ENCODE measurements around the gene RXRB.
"Not testable (repeated sequence)": the region's sequence is repeated elsewhere in the genome, so short reads cannot be mapped to it uniquely, and the experiment has no call there.

Gene RXRB

GRCh38 chr6:33200219-33201146 lies at the start of gene RXRB, which contains the start of gene SLC39A7:
RXRB (minus strand) TSS chr6:33200665; CDS start chr6:33200476, 189 bp downstream.
SLC39A7 (plus strand) TSS chr6:33200867; CDS start chr6:33201246, 379 bp downstream.
- peak; percentile 98 to 99 (median 99) for DNase-seq

GRCh38 chr6:33249732-33250630 lies 49.5 kb upstream of the RXRB start:
- peak in 1 of 3 experiments; percentile 20 for DNase-seq

GRCh38 chr6:33248932-33249731 lies 48.7 kb upstream of the RXRB start:
- DNase-seq = peak; percentile 97 to 99 (median 99)

DNA sequence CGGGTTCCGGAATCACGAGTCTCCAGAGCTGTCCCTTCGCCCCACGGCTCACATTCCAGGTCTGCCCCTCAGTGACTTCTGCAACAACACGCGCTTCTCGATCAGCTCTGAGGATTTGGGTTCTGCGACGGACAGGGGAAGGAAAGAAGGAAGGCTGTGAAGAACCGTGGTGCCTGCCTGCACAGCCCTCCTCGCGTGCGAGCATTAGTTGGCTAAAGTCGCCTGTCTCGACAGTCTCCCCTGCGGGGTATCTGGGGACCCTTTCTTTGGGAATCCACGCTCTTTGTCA lies 48.1 kb upstream of the RXRB start:
- peak in 1 of 3 experiments; percentile 26 for DNase-seq

DNA sequence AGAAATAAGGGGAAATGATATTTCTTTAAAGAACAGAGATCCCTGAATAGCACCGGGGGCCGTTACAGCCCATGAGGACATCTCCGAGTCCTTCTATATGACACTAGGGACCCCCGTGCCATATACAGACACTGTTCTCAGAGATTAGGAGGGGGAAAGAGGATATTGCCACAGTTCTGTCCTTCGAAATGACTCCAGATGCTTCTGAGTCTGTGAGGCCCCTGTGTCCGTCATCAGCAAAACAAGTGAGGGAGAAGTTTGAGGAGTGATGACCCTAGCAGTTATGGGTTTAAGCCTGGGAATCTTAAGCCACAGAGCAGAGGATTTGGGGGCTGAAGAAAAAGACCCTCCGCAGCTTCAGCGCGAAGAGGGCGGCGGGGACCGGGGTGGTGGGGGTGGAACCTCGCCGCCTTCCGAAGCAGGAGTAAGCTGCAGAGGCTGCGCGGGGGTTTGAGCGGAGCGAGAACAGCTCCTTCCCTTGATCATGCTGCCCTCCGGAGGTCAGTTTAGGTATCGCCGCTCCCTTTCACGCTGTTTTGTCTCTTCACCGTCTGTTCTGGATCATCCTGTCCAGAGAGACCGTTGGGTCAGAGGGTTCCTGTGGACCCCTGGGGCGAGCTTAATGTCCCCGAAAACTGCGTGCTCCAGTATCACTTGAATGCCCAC lies 47.6 kb upstream of the RXRB start:
- peak; percentile 71 to 89 (median 84) for DNase-seq

DNA sequence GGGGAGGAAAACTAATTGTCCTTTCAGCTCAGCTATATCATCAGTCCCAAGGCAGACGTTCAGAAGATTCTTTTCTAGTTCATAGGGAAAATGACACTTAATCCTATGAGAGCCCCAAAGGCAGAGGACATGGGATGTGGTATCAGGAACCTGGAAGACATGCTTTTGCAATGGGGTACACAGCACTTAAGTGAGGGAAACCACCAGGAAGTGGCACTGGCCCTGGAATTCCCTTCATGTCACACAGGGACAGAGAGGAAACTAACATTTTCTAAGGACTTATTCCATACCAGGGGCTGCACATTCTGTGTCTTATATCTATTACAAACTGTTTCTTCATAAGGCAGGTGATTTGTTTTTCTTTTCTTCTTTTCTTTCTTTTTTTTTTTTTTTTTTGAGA lies 43.0 kb upstream of the RXRB start:
- no peak for DNase-seq

DNA sequence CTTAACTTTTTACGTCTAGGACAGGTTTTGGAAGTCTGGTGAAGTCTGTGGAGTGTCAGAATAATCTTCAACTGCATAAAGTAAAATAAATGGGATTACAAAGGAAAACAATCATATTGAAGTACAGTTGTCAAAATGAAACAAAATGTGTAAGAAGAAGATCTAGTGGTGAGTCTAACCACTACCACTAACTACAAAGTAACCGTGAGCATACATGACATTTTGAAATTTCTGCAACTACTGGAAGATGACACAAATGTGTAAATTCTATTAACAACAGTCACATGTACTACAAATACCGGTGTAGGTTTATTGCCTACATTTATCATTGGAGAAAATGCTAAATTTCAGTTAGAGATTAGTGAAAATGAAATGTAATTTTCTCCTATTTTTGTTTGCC lies 41.5 kb upstream of the RXRB start:
- DNase-seq = no peak

DNA sequence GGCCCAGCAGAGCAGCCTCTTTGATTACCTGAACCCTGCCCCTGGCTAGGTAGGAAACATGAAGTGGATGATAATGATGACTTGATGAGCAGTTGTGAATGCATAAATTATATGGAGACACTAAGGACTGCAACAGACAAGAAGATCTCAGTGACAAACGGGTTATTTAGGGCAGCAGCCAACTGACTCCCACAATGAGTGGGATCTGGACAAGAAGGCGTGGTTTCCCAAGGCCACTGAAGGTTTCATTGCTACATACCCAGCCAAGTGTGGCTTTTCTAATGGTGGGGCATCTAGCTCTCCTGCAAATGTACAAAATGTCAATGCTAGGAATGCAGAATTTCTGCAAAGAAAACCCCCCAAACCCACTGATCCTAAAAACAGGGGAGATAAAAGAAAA lies 37.3 kb upstream of the RXRB start:
- DNase-seq = peak in 1 of 3 experiments; percentile 36

DNA sequence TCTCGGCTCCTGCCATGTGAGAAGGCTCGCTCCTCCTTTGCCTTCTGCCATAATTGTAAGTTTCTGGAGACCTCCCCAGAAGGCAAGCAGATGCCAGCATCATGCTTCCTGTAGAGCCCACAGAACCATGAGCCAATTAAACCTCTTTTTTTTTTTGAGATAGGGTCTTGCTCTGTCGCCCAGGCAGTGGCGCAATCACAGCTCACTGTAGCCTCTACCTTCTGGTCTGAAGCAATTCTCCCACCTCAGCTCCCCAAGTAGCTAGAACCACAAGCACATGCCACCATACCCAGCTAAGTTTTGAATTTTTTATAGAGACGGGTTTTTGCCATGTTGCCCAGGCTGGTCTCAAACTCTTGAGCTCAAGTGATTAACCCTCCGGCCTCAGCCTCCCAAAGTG lies 36.4 kb upstream of the RXRB start:
- no peak for DNase-seq

DNA sequence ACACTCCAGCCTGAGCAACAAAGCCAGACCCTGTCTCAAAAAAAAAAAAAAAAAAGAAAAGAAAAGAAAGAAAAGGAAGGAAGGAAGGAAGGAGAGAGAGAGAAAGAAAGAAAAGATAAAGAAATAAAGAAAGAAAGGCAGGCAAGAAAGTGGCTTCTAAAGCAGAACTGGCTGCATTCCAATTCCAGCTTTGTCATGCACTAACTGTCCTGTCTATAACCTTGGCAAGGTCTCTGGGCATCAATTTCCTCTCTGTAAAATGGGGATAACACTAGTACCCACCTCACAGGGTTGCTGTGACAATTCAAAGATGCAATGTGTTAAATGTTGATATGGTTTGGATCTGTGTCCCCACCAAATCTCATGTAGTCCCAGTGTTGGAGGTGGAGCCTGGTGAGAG lies 35.9 kb upstream of the RXRB start:
- DNase-seq = no peak

DNA sequence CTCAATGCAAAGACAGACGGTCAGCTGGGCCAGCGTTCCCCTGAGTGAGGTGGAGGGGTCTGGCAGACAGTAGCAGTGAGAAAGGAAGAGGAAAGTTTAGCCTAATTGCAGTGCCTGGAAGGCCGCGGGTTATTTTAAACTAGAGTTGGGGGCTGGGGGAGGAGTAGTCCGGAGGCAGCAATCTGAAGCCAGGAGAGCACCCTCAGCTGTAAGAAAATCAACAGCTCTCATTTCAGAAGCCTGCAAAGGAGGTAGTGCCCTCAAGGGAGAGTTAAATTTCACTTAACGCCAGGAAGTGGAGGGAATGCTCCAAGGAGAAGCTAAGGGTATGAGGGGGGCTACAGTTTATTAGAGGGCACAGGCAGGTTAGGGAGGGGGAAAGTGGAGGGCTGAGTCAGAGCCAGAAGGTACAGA lies 34.8 kb upstream of the RXRB start:
- DNase-seq = peak in 1 of 3 experiments; percentile 22

GRCh38 chr6:33226503-33227120 lies 26.1 kb upstream of the RXRB start:
- DNase-seq = not testable (repeated sequence)

GRCh38 chr6:33217681-33218080 lies 17.2 kb upstream of the RXRB start:
- no peak for DNase-seq

GRCh38 chr6:33217246-33217645 lies 16.8 kb upstream of the RXRB start:
- DNase-seq = no peak

DNA sequence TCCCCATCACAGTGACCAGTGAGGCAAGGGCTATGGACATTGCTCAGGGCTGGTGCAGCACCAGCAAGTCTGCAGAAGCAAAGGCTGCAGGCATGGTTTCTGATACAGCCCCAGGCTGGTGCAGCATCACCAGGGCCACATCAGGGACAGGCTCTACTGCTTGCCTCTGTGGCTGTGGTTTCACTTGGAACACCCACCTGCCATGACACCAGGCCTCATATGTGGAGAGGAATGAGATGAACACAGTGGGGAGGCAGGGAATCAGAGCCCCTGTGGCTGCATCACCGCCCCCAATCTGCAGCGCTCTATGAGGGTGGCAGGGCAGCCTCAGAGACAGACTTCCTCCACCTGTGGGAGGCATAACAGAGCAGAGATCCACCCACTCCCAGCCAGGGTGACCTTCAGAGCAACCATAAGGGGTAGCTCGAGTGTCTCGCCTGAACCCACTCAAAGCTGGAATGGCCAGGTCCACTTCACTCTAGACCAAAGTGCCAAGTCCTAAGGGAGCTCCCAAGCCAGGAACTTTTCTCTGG lies 15.7 kb upstream of the RXRB start:
- no peak for DNase-seq

GRCh38 chr6:33215271-33216116 lies 15.0 kb upstream of the RXRB start:
- DNase-seq = peak in 1 of 3 experiments; percentile 2

GRCh38 chr6:33213989-33214335 lies 13.5 kb upstream of the RXRB start:
- no peak for DNase-seq

GRCh38 chr6:33213166-33213988 lies 12.9 kb upstream of the RXRB start:
- peak in 2 of 3 experiments; percentile 13 to 41 for DNase-seq

GRCh38 chr6:33212857-33213165 lies 12.3 kb upstream of the RXRB start:
- no peak for DNase-seq

Measured in NCI-H1417 (cell line).